HG02852 (cell line): ENCODE results near the gene SORL1-AS1.

Experiments
- ATAC-seq: cut with Tn5 transposase; IDR thresholded peaks from one replicate; pipeline ENCODE4 v1.9.1; 2021; ENCODE audit warnings: mild to moderate bottlenecking, moderate library complexity; ENCODE audit not compliant: unreplicated experiment

Gene SORL1-AS1

DNA sequence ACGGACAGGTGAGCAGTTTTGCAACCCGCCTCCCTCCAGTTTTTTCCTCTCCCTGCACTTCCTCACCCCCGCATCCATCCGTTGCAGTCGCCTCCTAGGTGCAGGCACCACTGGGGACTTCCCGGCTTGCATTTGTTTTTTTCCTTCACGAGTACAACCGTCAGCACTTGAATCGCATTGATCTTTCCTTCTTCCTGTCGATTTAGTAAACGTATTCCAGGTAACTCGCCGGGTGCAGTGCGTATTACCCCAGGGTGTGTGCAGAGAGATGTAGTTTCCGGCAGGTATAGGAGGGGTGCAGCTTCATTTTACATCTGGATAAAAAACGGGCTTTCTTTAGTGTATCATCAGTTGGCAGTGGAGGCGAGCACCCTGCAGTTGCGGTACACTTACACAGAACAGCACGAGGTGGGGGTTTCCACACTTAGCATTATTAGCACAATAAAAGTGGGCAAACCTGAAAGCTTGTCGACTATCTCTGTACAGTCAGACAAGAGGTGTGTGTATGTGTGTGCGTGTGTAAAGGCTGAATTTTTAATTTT lies at the start of gene SORL1-AS1:
SORL1-AS1 (minus strand) TSS at position 359 of the 542 bp plus-strand sequence.
- no peak for ATAC-seq

- ATAC-seq = no peak
These were observed 48.0 kb upstream of the SORL1-AS1 start for GRCh38 chr11:121500717-121501116.

GRCh38 chr11:121500275-121500674 lies 47.5 kb upstream of the SORL1-AS1 start:
- ATAC-seq = no peak

DNA sequence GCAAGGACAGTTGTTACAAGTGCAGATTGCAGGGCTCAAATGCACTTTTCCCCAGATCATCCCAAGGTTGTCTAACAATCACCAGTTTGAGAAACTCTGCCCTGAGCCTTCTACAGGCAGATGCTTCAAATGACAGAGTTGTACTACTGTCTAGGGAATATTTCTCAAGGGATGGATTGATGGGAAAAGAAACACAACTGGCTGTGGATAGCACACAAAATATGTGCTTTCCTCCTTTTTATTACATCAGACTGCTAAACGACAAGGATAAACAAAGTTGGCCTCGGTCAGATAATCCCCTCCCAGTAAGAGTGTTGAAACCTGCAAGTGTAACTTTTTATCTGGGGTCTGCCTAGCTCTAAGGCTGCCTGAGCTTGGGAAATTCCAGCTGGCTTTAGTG lies 46.6 kb upstream of the SORL1-AS1 start:
- no peak for ATAC-seq

DNA sequence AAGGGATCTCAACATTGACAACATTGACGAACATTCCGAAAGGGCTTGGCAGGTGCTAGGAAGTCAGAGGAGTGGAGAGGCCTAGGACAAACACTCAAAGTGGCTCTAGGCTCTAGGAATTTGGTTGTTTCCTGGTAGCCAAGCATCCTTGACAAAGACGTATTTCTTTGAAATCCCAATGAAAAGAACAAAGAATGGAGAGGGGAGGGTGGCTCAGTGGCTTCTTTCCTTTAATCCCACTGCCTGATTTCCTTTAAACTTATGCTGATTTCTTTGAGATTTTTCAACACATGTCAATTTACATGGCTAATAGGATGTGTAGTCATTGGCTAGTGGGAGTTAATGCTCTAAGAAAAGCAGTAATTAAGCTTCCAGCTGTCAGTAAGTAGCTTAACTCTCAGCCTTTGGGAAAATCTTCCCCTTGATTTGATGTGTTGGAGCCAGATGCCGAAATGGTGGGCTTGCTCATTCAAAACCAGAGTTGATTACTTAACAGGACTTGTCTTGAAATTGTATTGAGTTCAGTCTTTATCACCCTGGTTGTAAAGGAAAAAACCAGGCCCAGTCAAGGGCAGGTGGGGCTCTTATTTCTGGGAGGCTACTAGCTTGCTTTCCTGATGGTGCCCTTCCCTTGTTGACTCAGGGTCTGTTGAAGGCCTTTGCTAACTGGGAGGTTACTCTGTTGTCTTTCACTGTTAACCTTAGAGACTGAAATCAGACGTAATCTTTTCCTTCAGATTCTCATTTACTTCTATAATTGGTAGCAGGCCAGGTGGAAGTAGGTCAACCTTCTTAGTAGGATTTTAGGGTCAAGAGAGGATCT lies 44.6 kb upstream of the SORL1-AS1 start:
- ATAC-seq = no peak

GRCh38 chr11:121494355-121495099 lies 41.8 kb upstream of the SORL1-AS1 start:
- peak; percentile 71 for ATAC-seq

DNA sequence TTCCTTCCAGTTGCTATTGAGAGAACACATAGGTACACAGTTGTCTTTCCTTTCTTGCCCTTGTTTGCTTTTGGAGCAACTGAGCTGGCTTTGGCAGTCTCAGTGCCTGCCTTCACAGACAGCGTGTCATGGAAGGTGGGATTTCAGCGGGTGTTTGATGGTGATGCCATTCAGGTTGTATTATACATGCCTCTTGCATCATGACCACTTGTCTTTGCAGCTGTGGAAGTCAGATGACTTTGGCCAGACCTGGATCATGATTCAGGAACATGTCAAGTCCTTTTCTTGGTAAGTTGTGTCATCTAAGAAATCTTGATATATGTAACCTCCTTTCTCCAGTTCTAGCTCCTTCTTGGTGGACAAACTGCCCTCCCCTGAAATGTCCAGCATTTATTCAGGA lies 37.1 kb upstream of the SORL1-AS1 start:
- ATAC-seq = no peak

DNA sequence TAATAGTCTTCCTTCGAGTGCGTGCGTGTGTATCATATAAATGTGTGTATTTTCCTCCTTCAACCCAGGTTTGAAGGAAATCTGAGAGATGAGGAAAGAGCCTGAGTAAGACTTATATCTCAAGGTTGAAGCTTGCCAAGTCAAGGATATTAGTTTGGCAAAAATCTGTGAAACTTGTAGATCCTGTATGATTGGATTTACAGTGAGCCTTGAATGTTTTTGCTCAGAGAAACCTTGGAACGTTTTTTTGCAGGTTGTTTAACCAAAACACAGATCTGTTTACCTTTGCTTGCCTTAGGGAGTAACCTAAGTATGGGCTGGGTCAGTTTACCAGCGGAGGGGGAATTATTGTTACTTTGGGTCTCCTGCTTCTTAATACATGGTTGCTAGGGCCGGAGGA lies 35.9 kb upstream of the SORL1-AS1 start:
- ATAC-seq = no peak

GRCh38 chr11:121488170-121488569 lies 35.4 kb upstream of the SORL1-AS1 start:
- no peak for ATAC-seq

- no peak for ATAC-seq
These were observed 34.4 kb upstream of the SORL1-AS1 start for GRCh38 chr11:121487191-121487590.

DNA sequence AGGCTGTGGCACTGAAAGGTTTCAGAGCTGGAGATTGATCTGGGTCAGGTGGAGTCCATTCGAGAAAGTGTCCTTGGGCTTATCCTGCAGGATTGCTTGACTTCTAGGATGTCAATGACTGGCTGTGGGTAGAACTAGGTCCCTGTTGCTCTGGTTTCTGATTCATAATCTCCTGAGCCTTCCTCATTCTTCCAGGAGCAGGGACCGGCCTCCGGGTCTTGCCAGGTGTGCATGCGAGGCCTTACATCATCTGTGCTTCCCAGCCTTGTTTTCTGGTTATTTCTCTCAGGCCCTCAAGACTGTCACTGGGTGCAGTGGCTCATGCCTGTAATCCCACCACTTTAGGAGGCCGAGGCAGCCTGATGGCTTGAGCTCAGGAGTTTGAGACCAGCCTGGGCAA lies 33.3 kb upstream of the SORL1-AS1 start:
- ATAC-seq = no peak

GRCh38 chr11:121485216-121485615 lies 32.4 kb upstream of the SORL1-AS1 start:
- ATAC-seq = no peak

DNA sequence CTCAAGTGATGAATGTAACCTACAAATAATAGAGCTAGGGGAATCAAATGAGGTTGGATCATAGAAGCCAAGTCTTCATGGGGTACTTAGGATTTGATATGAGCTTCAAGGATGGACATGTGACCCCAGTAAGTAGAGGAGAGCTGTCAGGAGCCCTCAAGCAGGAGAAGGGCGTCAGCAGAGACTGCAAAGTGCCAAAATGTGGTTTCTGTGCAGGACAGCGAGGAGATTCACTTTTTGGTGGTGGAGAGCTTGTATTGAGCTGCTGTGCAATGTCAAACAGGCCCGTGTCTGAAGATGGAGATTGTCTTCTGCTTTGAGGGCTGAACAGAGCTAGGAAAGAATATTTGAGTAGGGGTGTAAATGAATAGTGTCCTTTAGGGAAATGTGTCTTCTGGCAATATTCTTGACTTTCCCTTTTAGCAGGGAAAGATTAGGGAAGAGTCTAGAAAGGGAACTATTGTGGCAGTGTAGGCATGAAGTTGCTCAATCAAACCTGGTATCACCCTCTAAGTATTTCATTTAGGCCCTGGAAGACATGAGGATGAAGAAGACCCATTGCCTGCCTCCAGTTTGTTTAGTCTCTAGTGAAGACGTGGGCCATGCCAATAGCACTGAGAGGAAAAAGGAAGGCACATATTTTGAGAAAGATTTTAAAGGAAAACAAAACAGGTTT lies 31.2 kb upstream of the SORL1-AS1 start:
- no peak for ATAC-seq

GRCh38 chr11:121482231-121483129 lies 29.7 kb upstream of the SORL1-AS1 start:
- ATAC-seq = peak; percentile 79

- peak; percentile 54 for ATAC-seq
These were observed 28.9 kb upstream of the SORL1-AS1 start for GRCh38 chr11:121481484-121482230.

- ATAC-seq = no peak
These were observed 27.0 kb upstream of the SORL1-AS1 start for GRCh38 chr11:121479698-121480238.

DNA sequence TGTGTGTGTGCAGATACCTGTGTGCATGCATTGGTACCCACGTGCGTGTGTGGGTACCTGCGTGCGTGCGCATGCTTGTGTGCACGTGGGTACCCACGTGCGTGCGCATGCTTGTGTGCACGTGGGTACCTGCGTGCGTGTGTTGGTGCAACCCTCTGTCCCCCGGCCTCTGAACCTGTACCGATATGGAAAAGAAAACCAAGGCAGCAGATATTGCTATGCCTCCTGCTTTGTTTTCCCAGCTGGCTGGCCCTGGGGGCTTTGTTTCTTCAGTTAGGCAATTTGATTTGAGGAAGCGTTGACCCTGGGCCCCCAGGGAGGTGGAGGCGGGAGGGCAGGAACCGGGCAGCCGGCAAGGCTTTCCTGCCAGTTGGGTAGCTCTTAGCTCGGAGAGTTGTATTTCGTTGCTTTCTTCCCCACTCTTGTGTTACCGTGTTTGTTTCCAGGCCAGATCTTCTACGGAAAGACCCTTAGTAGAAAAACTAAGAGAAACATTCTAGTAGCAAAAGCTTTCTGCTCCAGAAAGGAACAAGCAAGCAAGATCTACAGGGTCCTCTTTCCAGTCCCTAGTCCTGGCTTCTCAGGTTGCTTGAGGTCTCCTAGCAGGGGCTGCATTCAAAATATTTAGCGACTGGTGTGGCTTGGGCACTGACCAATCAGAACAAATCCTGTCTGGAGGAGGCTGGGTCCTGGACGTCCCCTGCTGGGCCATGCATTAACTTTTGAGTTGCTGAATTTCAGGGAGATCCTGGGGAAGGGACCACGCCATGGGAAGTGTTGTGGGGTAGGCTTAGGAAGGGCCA lies 26.3 kb upstream of the SORL1-AS1 start:
- ATAC-seq = no peak

GRCh38 chr11:121478226-121478894 lies 25.6 kb upstream of the SORL1-AS1 start:
- ATAC-seq = no peak
